GM20000 (cell line): ENCODE results near the gene REC114.
"Not testable (repeated sequence)": the region's sequence is repeated elsewhere in the genome, so short reads cannot be mapped to it uniquely, and the experiment has no call there.

Experiments used
- DNase-seq: peaks from one replicate; pipeline ENCODE4 v3.0.0; 2012; ENCODE audit warnings: low spot score
- TF ChIP-seq, protein P1 (sequence below): IDR thresholded peaks from 2 replicates; pipeline ENCODE4 v1.5.1; 2012; ENCODE audit warnings: mild to moderate bottlenecking, control low read depth; ENCODE audit errors: extremely low read depth, missing control alignments

The REC114 gene

DNA sequence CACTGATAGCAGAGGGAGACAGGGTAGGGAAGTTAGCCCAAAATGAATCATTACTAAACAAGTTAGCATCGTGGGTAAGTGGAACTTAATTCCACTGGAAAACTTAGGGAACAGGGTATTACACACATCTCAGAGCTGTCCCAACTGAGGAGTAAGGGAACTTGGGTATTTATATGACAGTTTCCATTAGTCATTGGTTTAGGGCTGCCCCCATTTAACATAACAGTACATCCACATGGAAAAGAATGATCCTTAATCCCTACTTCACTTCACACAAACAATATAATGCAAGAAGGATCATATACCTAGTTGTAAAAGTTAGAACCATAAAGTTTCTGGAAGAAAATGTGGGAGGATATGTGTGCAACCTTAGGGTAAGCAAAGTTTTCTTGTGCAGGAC is 4.3 kb upstream of the REC114 start:
- TF ChIP-seq, protein P1, sequence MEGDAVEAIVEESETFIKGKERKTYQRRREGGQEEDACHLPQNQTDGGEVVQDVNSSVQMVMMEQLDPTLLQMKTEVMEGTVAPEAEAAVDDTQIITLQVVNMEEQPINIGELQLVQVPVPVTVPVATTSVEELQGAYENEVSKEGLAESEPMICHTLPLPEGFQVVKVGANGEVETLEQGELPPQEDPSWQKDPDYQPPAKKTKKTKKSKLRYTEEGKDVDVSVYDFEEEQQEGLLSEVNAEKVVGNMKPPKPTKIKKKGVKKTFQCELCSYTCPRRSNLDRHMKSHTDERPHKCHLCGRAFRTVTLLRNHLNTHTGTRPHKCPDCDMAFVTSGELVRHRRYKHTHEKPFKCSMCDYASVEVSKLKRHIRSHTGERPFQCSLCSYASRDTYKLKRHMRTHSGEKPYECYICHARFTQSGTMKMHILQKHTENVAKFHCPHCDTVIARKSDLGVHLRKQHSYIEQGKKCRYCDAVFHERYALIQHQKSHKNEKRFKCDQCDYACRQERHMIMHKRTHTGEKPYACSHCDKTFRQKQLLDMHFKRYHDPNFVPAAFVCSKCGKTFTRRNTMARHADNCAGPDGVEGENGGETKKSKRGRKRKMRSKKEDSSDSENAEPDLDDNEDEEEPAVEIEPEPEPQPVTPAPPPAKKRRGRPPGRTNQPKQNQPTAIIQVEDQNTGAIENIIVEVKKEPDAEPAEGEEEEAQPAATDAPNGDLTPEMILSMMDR, result no peak
- no peak for DNase-seq

DNA sequence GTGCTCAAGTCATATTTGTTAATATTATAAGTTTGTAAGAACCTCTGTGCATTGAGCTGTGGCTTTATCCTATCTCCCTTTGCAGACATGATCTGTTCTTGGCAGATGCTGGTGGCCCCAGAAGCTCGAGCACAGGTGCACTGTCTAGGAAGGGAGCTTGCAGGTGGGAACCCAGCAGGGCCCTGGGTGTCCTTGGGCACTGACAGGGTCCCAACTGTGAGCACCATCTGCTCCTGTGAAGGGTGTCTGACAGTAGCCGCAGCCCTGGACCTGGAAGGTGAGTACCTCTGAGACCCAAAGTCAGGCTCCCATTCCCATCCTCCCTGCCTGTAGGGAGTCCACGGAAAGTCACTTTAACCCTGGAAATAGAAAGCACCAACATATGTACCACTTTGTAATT is 2.4 kb upstream of the REC114 start:
- DNase-seq, result no peak
- TF ChIP-seq, protein P1, result no peak

- DNase-seq, result no peak
- TF ChIP-seq, protein P1, result no peak
These were observed 543 bp upstream of the REC114 start for GRCh38 chr15:73442421-73442820.

DNA sequence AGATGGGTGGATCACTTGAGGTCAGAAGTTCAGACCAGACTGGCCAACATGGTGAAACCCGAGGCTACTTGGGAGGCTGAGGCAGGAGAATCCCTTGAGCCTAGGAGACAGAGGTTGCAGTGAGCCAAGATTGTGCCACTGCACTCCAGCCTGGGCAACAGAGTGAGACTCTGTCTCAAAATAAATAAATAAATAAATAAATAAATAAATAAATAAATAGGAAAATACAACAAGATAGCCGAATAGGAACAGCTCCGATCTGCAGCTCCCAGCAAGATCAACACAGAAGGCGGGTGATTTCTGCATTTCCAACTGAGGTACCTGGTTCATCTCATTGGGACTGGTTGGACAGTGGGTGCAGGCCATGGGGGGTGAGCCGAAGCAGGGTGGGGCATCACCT is 4.5 kb downstream of the REC114 start:
- not testable (repeated sequence) for DNase-seq

DNA sequence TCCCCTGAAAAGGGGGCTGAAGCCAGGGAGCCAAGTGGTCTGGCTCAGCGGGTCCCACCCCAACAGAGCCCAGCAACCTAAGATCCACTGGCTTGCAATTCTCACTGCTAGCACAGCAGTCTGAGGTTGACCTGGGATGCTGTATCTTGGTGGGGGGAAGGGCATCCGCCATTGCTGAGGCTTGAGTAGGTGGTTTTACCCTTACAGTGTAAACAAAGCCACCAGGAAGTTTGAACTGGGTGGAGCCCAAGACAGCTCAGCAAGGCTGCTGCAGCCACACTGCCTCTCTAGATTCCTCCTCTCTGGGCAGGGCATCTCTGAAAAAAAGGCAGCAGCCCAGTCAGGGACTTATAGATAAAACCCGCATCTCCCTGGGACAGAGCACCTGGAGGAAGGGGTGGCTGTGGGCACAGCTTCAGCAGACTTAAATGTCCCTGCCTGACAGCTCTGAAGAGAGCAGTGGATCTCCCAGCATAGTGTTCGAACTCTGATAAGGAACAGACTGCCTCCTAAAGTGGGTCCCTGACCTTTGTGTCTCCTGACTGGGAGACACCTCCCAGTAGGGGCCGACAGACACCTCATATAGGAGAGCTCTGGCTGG is 5.3 kb downstream of the REC114 start:
- not testable (repeated sequence) for DNase-seq

DNA sequence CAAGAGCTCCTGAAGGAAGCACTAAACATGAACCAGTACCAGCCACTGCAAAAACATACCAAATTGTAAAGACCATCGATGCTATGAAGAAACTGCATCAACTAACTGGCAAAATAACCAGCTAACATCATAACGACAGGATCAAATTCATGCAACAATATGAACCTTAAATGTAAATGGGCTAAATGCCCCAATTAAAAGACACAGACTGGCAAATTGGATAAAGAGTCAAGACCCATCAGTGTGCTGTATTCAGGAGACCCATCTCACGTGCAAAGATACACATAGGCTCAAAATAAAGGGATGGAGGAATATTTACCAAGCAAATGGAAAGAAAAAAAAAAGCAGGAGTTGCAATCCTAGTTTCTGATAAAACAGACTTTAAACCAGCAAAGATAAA is 7.0 kb downstream of the REC114 start:
- not testable (repeated sequence) for DNase-seq

DNA sequence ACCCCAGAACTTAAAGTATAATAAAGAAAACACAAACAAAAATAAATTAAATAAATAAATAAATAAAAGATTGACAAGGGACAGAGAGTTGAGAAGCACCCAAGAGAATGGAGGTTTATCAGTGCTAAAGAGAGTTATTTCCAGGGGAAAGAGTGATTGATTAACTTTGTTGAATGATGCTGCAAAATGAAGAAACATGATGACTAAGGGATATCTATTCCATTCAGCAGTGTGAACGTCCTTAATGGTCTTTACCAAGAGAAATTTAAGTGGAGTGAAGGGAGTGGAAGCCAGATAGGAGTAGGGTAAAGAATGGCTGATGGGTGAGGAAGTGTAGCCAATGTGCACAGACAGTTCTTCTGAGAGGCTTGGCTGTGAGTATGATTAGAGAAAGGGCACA is 11.1 kb downstream of the REC114 start:
- DNase-seq, result no peak
- TF ChIP-seq, protein P1, result no peak

DNA sequence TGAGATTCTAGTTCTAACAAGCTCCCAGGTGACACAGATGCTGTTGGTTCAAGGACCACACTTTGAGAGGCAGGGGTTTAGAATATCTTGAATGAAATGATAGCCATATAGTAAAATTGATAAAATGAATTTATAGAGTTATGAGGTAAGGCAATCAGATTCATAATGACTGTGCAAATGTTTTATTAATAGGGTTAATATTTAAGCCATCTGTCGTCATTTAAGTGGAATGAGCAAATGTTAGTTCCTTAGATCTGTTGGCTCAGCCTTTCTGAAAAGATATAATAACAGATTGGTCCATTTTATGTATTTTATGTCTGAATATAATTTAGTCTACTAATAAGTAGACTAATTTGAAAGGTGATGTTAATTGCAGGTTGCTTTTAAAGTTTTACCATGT is 12.9 kb downstream of the REC114 start:
- DNase-seq, result no peak
- TF ChIP-seq, protein P1, result no peak

DNA sequence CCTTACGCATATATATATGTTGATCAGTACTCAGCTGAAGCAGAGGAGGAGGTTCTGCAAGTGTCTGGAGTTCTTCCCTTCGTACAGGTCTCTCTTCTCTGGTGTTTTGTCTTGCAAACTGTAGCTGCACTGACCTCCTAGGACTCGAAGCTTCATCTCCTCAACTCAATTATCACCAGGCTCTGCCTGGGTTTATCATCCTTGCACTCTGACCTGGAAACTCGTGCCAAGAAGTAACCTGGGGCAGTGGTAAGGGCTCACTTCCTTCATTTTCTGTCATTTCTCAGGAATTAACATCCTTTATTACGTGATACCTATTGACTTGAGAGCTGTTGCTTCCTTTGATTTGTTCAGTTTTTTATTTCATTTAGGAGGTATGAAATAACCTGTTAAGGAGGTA is 14.4 kb downstream of the REC114 start:
- DNase-seq, result no peak
- TF ChIP-seq, protein P1, result no peak
